DOHH2 (cell line): ENCODE results near the gene IFNAR2.

Source experiments
- H3F3A ChIP-seq: fragments of 200-600 bp; sonication (generic), shearing (Covaris generic); 2 replicates; pipeline ENCODE4 v1.6.0; 2016; ENCODE audit warnings: antibody characterized with exemption, mild to moderate bottlenecking; ENCODE audit not compliant: control insufficient read depth, insufficient read depth
- H3K27ac ChIP-seq: fragments of 200-600 bp; sonication (generic); 2 replicates; pipeline ENCODE4 v1.5.1; 2014; ENCODE audit warnings: low read depth, mild to moderate bottlenecking, low read length, moderate library complexity
- H3K27me3 ChIP-seq: fragments of 200-600 bp; sonication (generic); 2 replicates; pipeline ENCODE4 v1.6.1; 2014; ENCODE audit warnings: mild to moderate bottlenecking, low read length, mixed read lengths; ENCODE audit not compliant: control insufficient read depth
- H3K36me3 ChIP-seq: fragments of 200-600 bp; sonication (generic); 2 replicates; pipeline ENCODE4 v1.6.1; 2014; ENCODE audit warnings: mild to moderate bottlenecking, low read length, moderate library complexity, mixed read lengths; ENCODE audit not compliant: control insufficient read depth
- H3K4me1 ChIP-seq: fragments of 200-600 bp; sonication (generic); 2 replicates; pipeline ENCODE4 v1.6.1; 2014; ENCODE audit warnings: mild to moderate bottlenecking, low read length, mixed read lengths; ENCODE audit not compliant: control insufficient read depth
- H3K4me2 ChIP-seq: fragments of 200-600 bp; sonication (generic); 2 replicates; pipeline ENCODE4 v1.6.0; 2014; ENCODE audit warnings: mild to moderate bottlenecking, low read length, moderate library complexity
- H3K4me3 ChIP-seq: fragments of 200-600 bp; sonication (generic); 2 replicates; pipeline ENCODE4 v1.5.1; 2014; ENCODE audit warnings: mild to moderate bottlenecking, low read length, mixed read lengths
- H3K79me2 ChIP-seq: fragments of 200-600 bp; sonication (generic); 2 replicates; pipeline ENCODE4 v1.6.1; 2014; ENCODE audit warnings: mild to moderate bottlenecking, low read length, mixed read lengths; ENCODE audit not compliant: control insufficient read depth
- H3K9me2 ChIP-seq: fragments of 200-600 bp; sonication (generic); replicated peaks from 2 replicates; pipeline ENCODE4 v1.6.1; 2014; ENCODE audit warnings: mild to moderate bottlenecking, low read length, mixed read lengths; ENCODE audit not compliant: control insufficient read depth
- H3K9me3 ChIP-seq: fragments of 200-600 bp; sonication (generic); 2 replicates; pipeline ENCODE4 v1.6.1; 2014; ENCODE audit warnings: antibody characterized with exemption, low read length, mixed read lengths; ENCODE audit not compliant: control insufficient read depth, insufficient read depth
- H4K20me1 ChIP-seq: fragments of 200-600 bp; sonication (generic); 2 replicates; pipeline ENCODE4 v1.6.0; 2014; ENCODE audit warnings: low read depth, mild to moderate bottlenecking, antibody characterized with exemption, low read length, moderate library complexity; ENCODE audit not compliant: control insufficient read depth, insufficient read depth
- CTCF ChIP-seq: fragments of 200-600 bp; sonication (generic); IDR thresholded peaks from one replicate; pipeline ENCODE4 v1.5.1; 2014; ENCODE audit warnings: antibody characterized with exemption, mild to moderate bottlenecking, low read depth, low read length; ENCODE audit not compliant: poor library complexity, severe bottlenecking
- EZH2phosphoT487 ChIP-seq: fragments of 200-600 bp; sonication (generic); IDR thresholded peaks from 2 replicates; pipeline ENCODE4 v1.6.1; 2017; ENCODE audit warnings: borderline replicate concordance, mild to moderate bottlenecking, antibody characterized with exemption, low read length, moderate library complexity, mixed read lengths

The IFNAR2 gene

GRCh38 chr21:33257094-33257803 lies 27.5 kb downstream of the IFNAR2 start:
- H4K20me1 ChIP-seq: no peaks in the 10 kb centered on the region
- TF ChIP-seq CTCF (no peak), EZH2phosphoT487 (no peak)

GRCh38 chr21:33258475-33258874 lies 28.7 kb downstream of the IFNAR2 start:
- H3K79me2 ChIP-seq: peaks cover 14% of the 10 kb centered on the region
- no peak for TF ChIP-seq CTCF
- no peak for TF ChIP-seq EZH2phosphoT487
- H3F3A ChIP-seq: peaks cover 8% of the 10 kb centered on the region
- no peaks in the 10 kb centered on the region for H3K27me3 ChIP-seq
- H3K9me3 ChIP-seq: no peaks in the 10 kb centered on the region
- no peak overlapping the region for H3K27ac ChIP-seq
- peaks cover 80% of the 10 kb centered on the region for H3K36me3 ChIP-seq
- H3K4me2 ChIP-seq: no peak overlapping the region
- no peaks in the 10 kb centered on the region for H3K9me2 ChIP-seq
- H4K20me1 ChIP-seq: no peaks in the 10 kb centered on the region
- H3K4me3 ChIP-seq: no peak overlapping the region
- peaks cover 12% of the 10 kb centered on the region for H3K4me1 ChIP-seq

More at GRCh38 chr21:33257094-33257803, 27.5 kb downstream of the IFNAR2 start:
- peaks cover 8% of the 10 kb centered on the region for H3F3A ChIP-seq
- peaks cover 7% of the 10 kb centered on the region for H3K79me2 ChIP-seq
- no peaks in the 10 kb centered on the region for H3K9me2 ChIP-seq
- H3K4me2 ChIP-seq: no peak overlapping the region
- H3K27me3 ChIP-seq: no peaks in the 10 kb centered on the region
- H3K4me1 ChIP-seq: peaks cover 12% of the 10 kb centered on the region
- H3K27ac ChIP-seq: no peak overlapping the region
- no peaks in the 10 kb centered on the region for H3K9me3 ChIP-seq
- peaks cover 80% of the 10 kb centered on the region for H3K36me3 ChIP-seq
- no peak overlapping the region for H3K4me3 ChIP-seq

- H4K20me1 ChIP-seq: no peaks in the 10 kb centered on the region
- H3K27me3 ChIP-seq: no peaks in the 10 kb centered on the region
- no peak overlapping the region for H3K4me3 ChIP-seq
- H3K27ac ChIP-seq: no peak overlapping the region
- H3K9me2 ChIP-seq: no peaks in the 10 kb centered on the region
- H3K4me1 ChIP-seq: peaks cover 15% of the 10 kb centered on the region
- TF ChIP-seq EZH2phosphoT487: no peak
- no peak for TF ChIP-seq CTCF
- H3F3A ChIP-seq: peaks cover 8% of the 10 kb centered on the region
- H3K79me2 ChIP-seq: peaks cover 16% of the 10 kb centered on the region
- H3K36me3 ChIP-seq: peaks cover 73% of the 10 kb centered on the region
- no peak overlapping the region for H3K4me2 ChIP-seq
- H3K9me3 ChIP-seq: no peaks in the 10 kb centered on the region
Observed at GRCh38 chr21:33259428-33259827, 29.7 kb downstream of the IFNAR2 start.
